A549 (cell line): ENCODE results near the gene VSIR. TPM values are rescaled to one million over a fixed set of nuclear protein-coding genes. Genes with fewer than 3 reads are reported as not detected.

Source experiments
- ATAC-seq, 2 experiments: fragments of 200-7000 bp in 1 of 2; fragments of >200 bp in 1 of 2; cut with Nextera tagmentation in 1 of 2; cut with Tn5 transposase in 1 of 2; 3 replicates each; pipeline versions ENCODE4 v1.8.0 to v1.9.1; 2018 to 2020; ENCODE audit warnings: mild to moderate bottlenecking in 1 of 2, moderate library complexity in 1 of 2
- CTCF ChIA-PET: fragments of 300-600 bp; sonication (Branson Sonifier 250); formaldehyde crosslinking; extraction: SDS; loops from one replicate; lab custom pipeline; 2021; ENCODE audit warnings: antibody characterized with exemption, inconsistent platforms; lab: Yijun Ruan, JAX
- POLR2A ChIA-PET: fragments of 350-600 bp; formaldehyde crosslinking; extraction: SDS; loops from one replicate; lab custom pipeline; 2021; ENCODE audit warnings: antibody characterized with exemption, inconsistent platforms; lab: Yijun Ruan, JAX
- DNase-seq, 2 experiments: peaks; one replicate each; pipeline versions ENCODE4 v3.0.0 to v3.0.0-alpha.2; 2011 to 2016; ENCODE audit warnings: low read depth in 1 of 2, low spot score in 1 of 2
- FAIRE-seq: peaks from 2 replicates; lab custom pipeline; 2011; peaks lifted over from hg19 to GRCh38; lab: Jason Lieb, UNC
- H3K27ac ChIP-seq, 2 experiments: fragments of >200 bp; sonication (Bioruptor Twin); formaldehyde crosslinking; 3 replicates each; pipeline ENCODE4 v1.5.1; 2016 to 2017
- H3K4me1 ChIP-seq: fragments of >200 bp; sonication (Bioruptor Twin); formaldehyde crosslinking; 3 replicates; pipeline ENCODE4 v1.6.1; 2016
- H3K4me2 ChIP-seq: fragments of >200 bp; sonication (Bioruptor Twin); formaldehyde crosslinking; 3 replicates; pipeline ENCODE4 v1.6.1; 2016
- H3K4me3 ChIP-seq: fragments of >200 bp; sonication (Bioruptor Twin); formaldehyde crosslinking; 3 replicates; pipeline ENCODE4 v1.5.1; 2016
- H3K9me3 ChIP-seq: fragments of >200 bp; sonication (Bioruptor Twin); formaldehyde crosslinking; 3 replicates; pipeline ENCODE4 v1.6.1; 2016
- CBX8 ChIP-seq: fragments of 200-600 bp; sonication (generic); IDR thresholded peaks from 2 replicates; pipeline ENCODE4 v1.6.1; 2016
- CEBPB ChIP-seq, 2 experiments: fragments of >200 bp in 1 of 2; sonication (Bioruptor Twin) in 1 of 2; formaldehyde crosslinking in 1 of 2; IDR thresholded peaks; 2 replicates each; pipeline ENCODE4 v1.6.1; 2012 to 2016
- CTCF ChIP-seq: fragments of >200 bp; sonication (Bioruptor Twin); formaldehyde crosslinking; IDR thresholded peaks from 3 replicates; pipeline ENCODE4 v1.5.1; 2016
- E2F6 ChIP-seq: IDR thresholded peaks from 2 replicates; pipeline ENCODE4 v1.6.1; 2012; ENCODE audit warnings: low read depth, borderline replicate concordance
- EHMT2 ChIP-seq: fragments of 200-600 bp; sonication (generic); IDR thresholded peaks from 2 replicates; pipeline ENCODE4 v1.6.1; 2016; ENCODE audit warnings: antibody characterized with exemption, low read depth, mild to moderate bottlenecking, moderate library complexity
- ELK1 ChIP-seq: fragments of 150-350 bp; IDR thresholded peaks from 2 replicates; pipeline ENCODE4 v1.6.1; 2014; ENCODE audit warnings: low read depth, mild to moderate bottlenecking, low read length
- HDAC2 ChIP-seq: fragments of 200-600 bp; sonication (generic); IDR thresholded peaks from 2 replicates; pipeline ENCODE4 v1.6.1; 2016
- HES2 ChIP-seq: fragments of >200 bp; sonication (Bioruptor Twin); formaldehyde crosslinking; IDR thresholded peaks from 2 replicates; pipeline ENCODE4 v1.6.1; 2016
- HOXA7 ChIP-seq: fragments of 250-450 bp; sonication (Bioruptor Pico); IDR thresholded peaks from 2 replicates; pipeline ENCODE4 v1.5.0; 2020; ENCODE audit warnings: mild to moderate bottlenecking, moderate library complexity
- MAFK ChIP-seq: fragments of 450-650 bp; IDR thresholded peaks from 2 replicates; pipeline ENCODE4 v1.6.1; 2014; ENCODE audit not compliant: partially characterized antibody
- MYC ChIP-seq: IDR thresholded peaks from 2 replicates; pipeline ENCODE4 v1.6.1; 2012; ENCODE audit warnings: mild to moderate bottlenecking, inconsistent platforms, low read length, improper control_type of control experiment, borderline replicate concordance
- NFE2L2 ChIP-seq: fragments of 150-350 bp; conservative IDR thresholded peaks from 2 replicates; pipeline ENCODE4 v1.6.1; 2014; ENCODE audit warnings: low read length
- POLR2A ChIP-seq: IDR thresholded peaks from 2 replicates; pipeline ENCODE4 v1.6.1; 2012; ENCODE audit warnings: mild to moderate bottlenecking, low read length
- RFX5 ChIP-seq: fragments of 450-650 bp; IDR thresholded peaks from 2 replicates; pipeline ENCODE4 v1.7.1; 2014; ENCODE audit warnings: antibody characterized with exemption, mild to moderate bottlenecking, moderate library complexity
- ZNF302 ChIP-seq: fragments of 250-450 bp; sonication (Bioruptor Pico); IDR thresholded peaks from 2 replicates; pipeline ENCODE4 v1.9.0; 2021; ENCODE audit warnings: inconsistent platforms, mild to moderate bottlenecking, moderate library complexity
- WGBS: methylation state at CpG from one replicate; pipeline ENCODE4 v1.1.6; 2017; ENCODE audit errors: missing lambda C conversion rate; 5-methylcytosine and 5-hydroxymethylcytosine counted together
- polyA plus RNA-seq, 4 experiments: library from polyadenylated mRNA; depleted of rRNA in 3 of 4; stranded (reverse); fragments of >200 nt; fragmentation: RNase III in 1 of 4; extraction: RNeasy Plus Mini Kit Qiagen cat#74134 plus additional on column Dnase treatment in 1 of 4; gene quantifications; 2 replicates in 3 of 4; 3 replicates in 1 of 4; pipeline ENCODE4 v1.2.3, GENCODE V29; 2011 to 2017

VSIR gene
- polyA plus RNA-seq, 2 of the 4 experiments (the other 2 are of a cell fraction) = 15.5 to 18.5 TPM

- TF ChIP-seq ELK1 (no peak), CEBPB (IDR thresholded peaks at IDR 0.05) (no peak), RFX5 (no peak), NFE2L2 (no peak), HDAC2 (no peak), HOXA7 (CRISPR knock-in tag) (no peak), EHMT2 (no peak), POLR2A (no peak), CTCF (no peak), MYC (no peak)
Observed at GRCh38 chr10:71749396-71749795, 23.9 kb downstream of the VSIR start (continued).

GRCh38 chr10:71748671-71749191 is 24.6 kb downstream of the VSIR start:
- no peak for TF ChIP-seq HDAC2
- TF ChIP-seq CEBPB (IDR thresholded peaks at IDR 0.05) = no peak
- no peak for TF ChIP-seq CBX8
- TF ChIP-seq E2F6 = no peak
- ATAC-seq (peak in 1 of 2 experiments; percentile 8; a peak in 2 of 6 replicates), FAIRE-seq (no peak), DNase-seq (no peak)
- CTCF ChIA-PET = interaction anchor here (0.8 to 3.7 kb wide), 4 partner anchors 22 to 140 kb away, joined by 3 to 19 read pairs (median 4); partner anchors contain the start of gene VSIR
- 88% methylated on average over 14 of the region's 15 CpGs for WGBS
- POLR2A ChIA-PET = no interaction called here
- H3K4me1 ChIP-seq = peaks cover 13% of the 10 kb centered on the region
- H3K27ac ChIP-seq = no peak overlapping the region
- no peak overlapping the region for H3K4me3 ChIP-seq
- H3K4me2 ChIP-seq = no peak overlapping the region
- H3K9me3 ChIP-seq = no peaks in the 10 kb centered on the region

GRCh38 chr10:71747551-71748523 is 25.5 kb downstream of the VSIR start:
- H3K4me3 ChIP-seq = no peak overlapping the region
- peak overlapping the region in 1 of 2 experiments; percentile 47; a peak in 2 of 6 replicates for H3K27ac ChIP-seq
- H3K4me2 ChIP-seq = no peak overlapping the region
- POLR2A ChIA-PET = no interaction called here
- CTCF ChIA-PET = interaction anchor here (0.9 to 3.7 kb wide), 4 partner anchors 17 to 139 kb away, joined by 3 to 19 read pairs (median 6); partner anchors contain the start of gene VSIR
- H3K4me1 ChIP-seq = peaks cover 5% of the 10 kb centered on the region; the same call in 2 of the 3 replicates
- DNase-seq = no peak
- 85% methylated on average over 12 of the region's 14 CpGs for WGBS
- H3K9me3 ChIP-seq = no peaks in the 10 kb centered on the region
- FAIRE-seq = no peak
- peak in 1 of 2 experiments; percentile 8; a peak in 1 of 6 replicates for ATAC-seq
- TF ChIP-seq HES2 = no peak
- peak; percentile 66 for TF ChIP-seq MAFK
- TF ChIP-seq ZNF302 = no peak
